ENCODE data around the gene SUOX. TPM values are rescaled to one million over a fixed set of nuclear protein-coding genes. Genes with fewer than 3 reads are reported as not detected.

SUOX gene
- total RNA-seq, 1 donor from 2014 or later: 58.5 TPM

Other genes starting within 250 kb of the SUOX start
- 61.9 TPM for gene SARNP, start 179.6 kb upstream of the SUOX start, total RNA-seq
- gene ORMDL2, start 179.2 kb upstream of the SUOX start, total RNA-seq: 88.4 TPM
- gene DNAJC14, start 167.7 kb upstream of the SUOX start, total RNA-seq: 33.0 TPM
- gene MMP19, start 154.3 kb upstream of the SUOX start, total RNA-seq: 17.7 TPM
- 40.9 TPM for gene PYM1, start 69.4 kb upstream of the SUOX start, total RNA-seq
- 155 TPM for gene DGKA, start 66.1 kb upstream of the SUOX start, total RNA-seq
- 5.8 TPM for gene PMEL, start 31.2 kb upstream of the SUOX start, total RNA-seq
- gene CDK2, start 30.4 kb upstream of the SUOX start, total RNA-seq: 23.2 TPM
- 139 TPM for gene RAB5B, start 23.2 kb upstream of the SUOX start, total RNA-seq
- 14.6 TPM for gene IKZF4, start 23.8 kb downstream of the SUOX start, total RNA-seq
- gene RPS26, start 44.6 kb downstream of the SUOX start, total RNA-seq: 57.0 TPM
- 129 TPM for gene ERBB3, start 82.9 kb downstream of the SUOX start, total RNA-seq
- 139 TPM for gene PA2G4, start 107.3 kb downstream of the SUOX start, total RNA-seq
- gene RPL41, start 119.4 kb downstream of the SUOX start, total RNA-seq: 5,339 TPM
- gene ZC3H10, start 121.0 kb downstream of the SUOX start, total RNA-seq: 9.8 TPM
- 131 TPM for gene ESYT1, start 131.0 kb downstream of the SUOX start, total RNA-seq
- gene MYL6B, start 155.3 kb downstream of the SUOX start, total RNA-seq: 37.8 TPM
- gene MYL6, start 161.1 kb downstream of the SUOX start, total RNA-seq: 1,884 TPM
- gene SMARCC2, start 192.2 kb downstream of the SUOX start, total RNA-seq: 142 TPM
- 48.8 TPM for gene RNF41, start 224.6 kb downstream of the SUOX start, total RNA-seq
- 27.9 TPM for gene NABP2, start 227.1 kb downstream of the SUOX start, total RNA-seq
- 0.57 TPM for gene SLC39A5, start 232.8 kb downstream of the SUOX start, total RNA-seq

Data from ureter (tissue), 1 donor.